GM12873 (cell line): ENCODE results near the gene ARRDC4.

Source experiments
- TF ChIP-seq, protein P1 (sequence below): IDR thresholded peaks from 2 replicates; pipeline ENCODE4 v1.5.1; 2012; ENCODE audit warnings: low read depth, mild to moderate bottlenecking, moderate library complexity, low read length, control low read depth; ENCODE audit not compliant: insufficient read depth; ENCODE audit errors: missing control alignments

ARRDC4 gene

DNA sequence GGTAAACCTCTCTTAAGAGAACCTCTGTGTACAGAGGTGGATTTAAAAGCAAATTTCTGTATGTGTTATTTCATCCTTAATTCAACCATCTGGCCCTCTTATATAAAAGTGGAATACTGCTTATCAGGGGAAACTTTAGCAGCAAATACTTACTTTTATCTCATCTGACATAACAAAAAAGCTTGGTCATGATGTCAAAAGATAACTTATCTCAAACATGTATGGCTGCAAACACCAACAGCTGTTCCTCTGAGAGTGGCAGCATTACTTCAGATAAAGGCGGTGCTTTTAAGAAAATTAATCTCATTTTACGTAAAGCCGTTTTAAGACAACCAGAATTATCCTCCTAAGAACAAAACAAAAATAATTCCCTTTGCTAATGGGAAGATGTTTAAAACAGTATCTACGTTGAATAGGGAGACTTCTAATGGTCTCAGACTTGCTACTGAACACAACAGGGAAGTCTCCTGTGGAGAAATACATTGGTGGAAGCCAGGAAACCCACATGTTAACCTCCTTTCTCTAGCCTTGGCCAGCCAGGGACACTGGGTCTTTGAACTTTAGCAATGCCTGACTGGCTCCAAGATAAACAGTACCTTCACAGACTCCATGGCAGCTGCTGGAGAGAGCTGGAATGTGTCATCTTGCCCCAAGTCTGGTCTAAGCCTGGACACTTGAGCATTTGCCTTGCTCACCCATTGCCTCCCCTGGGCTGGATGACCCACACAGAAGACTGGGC lies 18.1 kb downstream of the ARRDC4 start:
- TF ChIP-seq, protein P1, sequence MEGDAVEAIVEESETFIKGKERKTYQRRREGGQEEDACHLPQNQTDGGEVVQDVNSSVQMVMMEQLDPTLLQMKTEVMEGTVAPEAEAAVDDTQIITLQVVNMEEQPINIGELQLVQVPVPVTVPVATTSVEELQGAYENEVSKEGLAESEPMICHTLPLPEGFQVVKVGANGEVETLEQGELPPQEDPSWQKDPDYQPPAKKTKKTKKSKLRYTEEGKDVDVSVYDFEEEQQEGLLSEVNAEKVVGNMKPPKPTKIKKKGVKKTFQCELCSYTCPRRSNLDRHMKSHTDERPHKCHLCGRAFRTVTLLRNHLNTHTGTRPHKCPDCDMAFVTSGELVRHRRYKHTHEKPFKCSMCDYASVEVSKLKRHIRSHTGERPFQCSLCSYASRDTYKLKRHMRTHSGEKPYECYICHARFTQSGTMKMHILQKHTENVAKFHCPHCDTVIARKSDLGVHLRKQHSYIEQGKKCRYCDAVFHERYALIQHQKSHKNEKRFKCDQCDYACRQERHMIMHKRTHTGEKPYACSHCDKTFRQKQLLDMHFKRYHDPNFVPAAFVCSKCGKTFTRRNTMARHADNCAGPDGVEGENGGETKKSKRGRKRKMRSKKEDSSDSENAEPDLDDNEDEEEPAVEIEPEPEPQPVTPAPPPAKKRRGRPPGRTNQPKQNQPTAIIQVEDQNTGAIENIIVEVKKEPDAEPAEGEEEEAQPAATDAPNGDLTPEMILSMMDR: no peak

DNA sequence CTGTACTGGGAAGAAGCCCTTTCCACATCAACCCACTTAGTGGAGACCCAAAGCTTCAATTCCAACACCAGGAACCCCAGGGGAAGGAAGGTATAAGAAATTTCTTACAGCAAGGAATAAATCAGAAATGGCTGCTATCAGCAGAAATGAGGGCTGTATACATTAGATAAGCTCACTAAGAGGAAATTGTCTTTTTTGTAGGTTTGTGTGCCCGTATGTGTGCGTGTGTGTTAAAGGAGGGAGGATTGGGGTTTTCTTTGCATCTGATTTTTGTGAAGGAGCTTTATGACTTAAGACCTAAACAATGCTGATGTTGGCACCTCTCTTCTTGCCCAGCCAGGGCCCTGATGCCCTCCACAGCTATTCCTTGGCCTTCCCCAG lies 18.6 kb downstream of the ARRDC4 start:
- TF ChIP-seq, protein P1: no peak

DNA sequence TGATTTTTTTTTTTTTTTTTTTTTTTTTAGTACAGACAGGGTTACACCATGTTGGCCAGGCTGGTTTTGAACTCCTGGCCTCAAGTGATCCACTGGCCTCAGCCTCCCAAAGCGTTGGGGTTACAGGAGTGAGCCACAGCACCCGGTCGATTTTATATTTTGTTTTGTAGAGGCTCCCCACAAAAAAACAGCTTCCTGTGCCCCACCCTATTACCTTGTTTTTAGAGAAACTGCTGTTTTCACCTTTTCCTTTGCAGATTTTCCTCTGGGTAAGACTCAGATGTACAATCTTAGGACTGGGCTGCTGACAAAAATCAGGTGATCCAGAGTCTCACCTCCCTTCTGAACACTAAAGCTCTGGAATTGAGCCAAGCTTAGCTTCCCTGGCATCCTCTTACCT lies 20.6 kb downstream of the ARRDC4 start:
- TF ChIP-seq, protein P1: no peak

DNA sequence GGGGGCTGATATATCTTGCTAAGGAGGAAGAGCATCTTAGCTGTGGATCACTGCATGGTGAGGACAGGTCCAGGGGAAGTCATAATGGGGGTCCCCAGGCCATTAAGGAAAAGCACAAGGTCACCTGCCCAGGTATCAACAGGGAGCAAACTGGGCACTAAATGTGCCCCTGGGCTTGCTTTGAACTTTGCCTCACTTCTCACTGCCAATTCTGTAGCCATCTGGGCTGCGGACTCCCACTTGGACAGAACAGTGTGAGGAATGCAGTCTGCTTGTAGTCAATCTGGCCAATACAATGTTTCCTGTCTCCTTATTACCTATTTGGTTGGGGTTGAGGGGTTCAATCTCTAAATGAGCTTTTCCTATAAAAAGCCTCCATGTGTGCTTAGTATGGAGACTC lies 21.3 kb downstream of the ARRDC4 start:
- TF ChIP-seq, protein P1: no peak

DNA sequence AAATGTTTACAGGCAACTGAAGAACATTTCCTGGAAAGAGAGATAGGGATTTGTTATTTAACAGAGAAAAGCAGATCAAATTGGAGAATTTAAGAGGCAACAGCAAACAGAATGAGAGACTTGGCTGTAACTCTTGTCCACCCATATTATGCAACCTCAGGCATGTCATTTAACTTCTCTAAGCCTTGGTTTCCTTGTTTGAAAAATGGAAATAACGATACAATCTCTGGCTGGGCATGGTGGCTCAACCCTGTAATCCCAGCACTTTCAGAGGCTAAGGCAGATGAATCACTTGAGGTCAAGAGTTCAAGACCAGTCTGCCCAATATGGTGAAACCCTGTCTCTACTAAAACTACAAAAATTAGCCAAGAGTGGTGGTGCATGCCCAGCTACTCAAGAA lies 23.7 kb downstream of the ARRDC4 start:
- TF ChIP-seq, protein P1: no peak

DNA sequence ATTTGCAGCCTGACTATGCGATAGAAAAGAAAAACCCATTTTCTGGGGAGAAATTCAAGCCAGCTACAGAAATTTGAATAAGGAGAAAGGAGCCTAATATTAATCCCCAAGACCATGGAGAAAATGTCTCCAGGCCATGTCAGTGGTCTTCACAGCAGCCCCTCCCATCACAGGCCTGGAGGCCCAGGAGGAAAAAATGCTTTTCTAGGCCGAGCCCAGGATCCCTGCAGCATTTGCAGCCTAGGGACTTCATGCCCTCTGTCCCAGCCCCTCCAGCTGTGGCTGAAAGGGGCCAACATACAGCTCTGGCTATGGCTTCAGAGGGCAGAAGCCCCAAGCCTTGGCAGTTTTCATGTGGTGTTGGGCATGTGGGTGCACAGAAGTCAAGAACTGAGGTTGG lies 26.3 kb downstream of the ARRDC4 start:
- TF ChIP-seq, protein P1: no peak

DNA sequence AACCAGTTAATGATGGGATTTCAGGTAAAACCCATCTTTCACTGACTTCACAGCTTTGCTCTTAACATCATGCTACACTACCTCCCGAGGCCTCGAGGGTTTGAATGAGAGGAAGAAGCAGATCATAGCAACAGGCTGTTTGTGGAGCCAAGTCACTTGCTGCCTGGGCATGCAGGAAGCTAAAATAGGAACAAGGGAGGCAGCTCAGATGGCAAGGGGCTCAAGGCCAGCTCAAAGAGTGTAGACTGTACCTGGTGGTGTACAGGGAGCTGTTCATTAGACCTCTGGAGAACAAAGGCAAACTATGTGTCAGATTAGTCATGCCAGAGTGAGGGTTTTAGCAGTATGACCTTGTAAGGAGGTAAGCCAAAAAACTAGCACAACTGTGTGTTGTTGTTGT lies 28.8 kb downstream of the ARRDC4 start:
- TF ChIP-seq, protein P1: no peak
